ENCODE measurements around the gene MYLIP. TPM values are rescaled to one million over a fixed set of nuclear protein-coding genes. Genes with fewer than 3 reads are reported as not detected.

The MYLIP gene
- total and polyA plus RNA-seq, 2 experiments from 2014 or later, result 26.7 to 33.8 TPM

GRCh38 chr6:16137451-16137801 lies 8.5 kb downstream of the MYLIP start:
- no peak overlapping the region for H3K4me3 Mint-ChIP-seq
- no peak overlapping the region for H3K27ac ChIP-seq (ENCODE audit: low read depth)
- no peak for ATAC-seq

More at GRCh38 chr6:16137451-16137801, 8.5 kb downstream of the MYLIP start:
- H3K36me3 Mint-ChIP-seq (ENCODE audit: low read depth), result peaks cover 52% of the 10 kb centered on the region
- no peaks in the 10 kb centered on the region for H3K9me3 Mint-ChIP-seq
- Histone ChIP-seq H3K9me2 (ENCODE audit: insufficient read depth) (no peaks in the 10 kb centered on the region), H3K4me1 (ENCODE audit: insufficient read depth) (peaks cover 41% of the 10 kb centered on the region), H3K79me2 (replicated peaks; ENCODE audit: insufficient read depth) (peaks cover 100% of the 10 kb centered on the region), H3K4me2 (no peak overlapping the region), H3K36me3 (ENCODE audit: insufficient read depth) (peaks cover 21% of the 10 kb centered on the region), H4K20me1 (replicated peaks; ENCODE audit: insufficient read depth) (peaks cover 43% of the 10 kb centered on the region), H3F3A (replicated peaks; ENCODE audit: low read depth) (no peaks in the 10 kb centered on the region), H3K4me3 (no peak overlapping the region), H3K27me3 (ENCODE audit: insufficient read depth) (no peaks in the 10 kb centered on the region), H2AFZ (no peak overlapping the region)
- peaks cover 73% of the 10 kb centered on the region for H3K4me1 Mint-ChIP-seq
- no peak for DNase-seq (ENCODE audit: low spot score)
- peaks cover 5% of the 10 kb centered on the region for H3K27me3 Mint-ChIP-seq (ENCODE audit: insufficient read depth, low read depth, poor library complexity)
- TF ChIP-seq POLR2AphosphoS5 (IDR thresholded peaks at IDR 0.05; ENCODE audit: low read depth), result no peak
- TF ChIP-seq NANOG (IDR thresholded peaks at IDR 0.05; ENCODE audit: borderline replicate concordance), result no peak
- TF ChIP-seq JUNB (IDR thresholded peaks at IDR 0.05; ENCODE audit: unreplicated experiment), result no peak
- no peak for TF ChIP-seq REST (IDR thresholded peaks at IDR 0.05; ENCODE audit: unreplicated experiment)
- TF ChIP-seq STAT1 (IDR thresholded peaks at IDR 0.05; ENCODE audit: unreplicated experiment), result no peak
- TF ChIP-seq EZH2phosphoT487 (IDR thresholded peaks at IDR 0.05; ENCODE audit: unreplicated experiment), result no peak
- TF ChIP-seq ZNF462 (CRISPR knock-in tag; IDR thresholded peaks at IDR 0.05), result no peak
- no peak for TF ChIP-seq ETS1 (IDR thresholded peaks at IDR 0.05)
- TF ChIP-seq ZNF331 (CRISPR knock-in tag; IDR thresholded peaks at IDR 0.05; ENCODE audit: low read depth), result no peak
- no peak for TF ChIP-seq CTCF (conservative IDR thresholded peaks at IDR 0.05; ENCODE audit: low read depth in 2 of 2)
- no peak for TF ChIP-seq ZNF114 (CRISPR knock-in tag; IDR thresholded peaks at IDR 0.05)
- no peak for TF ChIP-seq EZH2 (IDR thresholded peaks at IDR 0.05; ENCODE audit: low read depth, unreplicated experiment)
- TF ChIP-seq CREB1 (CRISPR knock-in tag; IDR thresholded peaks at IDR 0.05; ENCODE audit: low read depth), result no peak
- H3K27ac Mint-ChIP-seq, result no peak overlapping the region
